PC-9 (cell line): ENCODE data around the gene TSHZ2. TPM values are rescaled to one million over a fixed set of nuclear protein-coding genes. Genes with fewer than 3 reads are reported as not detected.

Experiments
- BruUV-seq: library from RNA; stranded (reverse); fragments of 400-500 nt; replicated peaks from 2 replicates; lab custom pipeline; 2021; lab: Mats Ljungman, UMichigan
- CTCF ChIA-PET: fragments of 300-600 bp; sonication (Branson Sonifier 250); formaldehyde crosslinking; loops from one replicate; lab custom pipeline; 2022; ENCODE audit warnings: antibody characterized with exemption; lab: Charles Lee
- POLR2A ChIA-PET: fragments of 300-600 bp; sonication (Branson Sonifier 250); formaldehyde crosslinking; loops from one replicate; lab custom pipeline; 2022; ENCODE audit warnings: antibody characterized with exemption; ENCODE audit not compliant: unreplicated experiment; lab: Charles Lee
- DNase-seq, 2 experiments: peaks; one replicate each; pipeline versions ENCODE4 v3.0.0 to v3.0.0-alpha.2; 2015 to 2022; ENCODE audit warnings: mixed read lengths in 1 of 2
- H2AFZ ChIP-seq: fragments of 200-600 bp; sonication (generic); 2 replicates; pipeline ENCODE4 v1.8.1; 2017; ENCODE audit warnings: antibody characterized with exemption
- H3F3A ChIP-seq: fragments of 200-600 bp; sonication (generic); 2 replicates; pipeline ENCODE4 v1.8.1; 2017; ENCODE audit warnings: antibody characterized with exemption, mild to moderate bottlenecking, low read depth; ENCODE audit not compliant: insufficient read depth
- H3K27ac ChIP-seq: fragments of 200-600 bp; sonication (generic); 2 replicates; pipeline ENCODE4 v1.6.1; 2016; ENCODE audit warnings: mixed run types
- H3K27me3 ChIP-seq: fragments of 200-600 bp; sonication (generic); 2 replicates; pipeline ENCODE4 v1.6.1; 2016; ENCODE audit warnings: low read depth, mixed run types; ENCODE audit not compliant: insufficient read depth
- H3K36me3 ChIP-seq: fragments of 200-600 bp; sonication (generic); 2 replicates; pipeline ENCODE4 v1.6.1; 2016; ENCODE audit warnings: low read depth, mixed run types
- H3K4me1 ChIP-seq: fragments of 200-600 bp; sonication (generic); replicated peaks from 2 replicates; pipeline ENCODE4 v1.6.1; 2016; ENCODE audit warnings: mixed run types; ENCODE audit not compliant: insufficient read depth
- H3K4me2 ChIP-seq: fragments of 200-600 bp; sonication (generic); 2 replicates; pipeline ENCODE4 v1.6.1; 2017; ENCODE audit warnings: mixed run types
- H3K4me3 ChIP-seq: fragments of 200-600 bp; sonication (generic); 2 replicates; pipeline ENCODE4 v1.6.1; 2016; ENCODE audit warnings: mixed run types
- H3K79me2 ChIP-seq: fragments of 200-600 bp; sonication (generic); 2 replicates; pipeline ENCODE4 v1.6.1; 2017; ENCODE audit warnings: low read depth, mixed run types
- H3K9me2 ChIP-seq: fragments of 200-600 bp; sonication (generic); 2 replicates; pipeline ENCODE4 v1.8.1; 2017; ENCODE audit warnings: mild to moderate bottlenecking; ENCODE audit not compliant: insufficient read depth
- H3K9me3 ChIP-seq: fragments of 200-600 bp; sonication (generic); 2 replicates; pipeline ENCODE4 v1.8.1; 2016; ENCODE audit warnings: low read depth; ENCODE audit not compliant: insufficient read depth
- H4K20me1 ChIP-seq: fragments of 200-600 bp; sonication (generic); 2 replicates; pipeline ENCODE4 v1.8.1; 2017; ENCODE audit not compliant: insufficient read depth
- EZH2 ChIP-seq: fragments of 200-600 bp; sonication (generic); IDR thresholded peaks from 2 replicates; pipeline ENCODE4 v1.8.0; 2017; ENCODE audit warnings: antibody characterized with exemption, low read depth
- intact Hi-C: fragments of 100-400 bp; cut with micrococcal nuclease; formaldehyde crosslinking; loops from one replicate; pipeline ENCODE4 v1.10.0; 2022; ENCODE audit not compliant: unreplicated experiment
- total RNA-seq: library from RNA; stranded (reverse); gene quantifications from 2 replicates; pipeline ENCODE4 v1.2.3, GENCODE V29; 2021
- TF ChIP-seq, protein P1 (sequence below): fragments of 200-600 bp; sonication (generic); conservative IDR thresholded peaks from 2 replicates; pipeline ENCODE4 v1.6.1; 2017; ENCODE audit warnings: mixed run types, antibody characterized with exemption, mild to moderate bottlenecking, moderate library complexity

TSHZ2 gene
- total RNA-seq, 1 experiment from 2014 or later = not detected

DNA sequence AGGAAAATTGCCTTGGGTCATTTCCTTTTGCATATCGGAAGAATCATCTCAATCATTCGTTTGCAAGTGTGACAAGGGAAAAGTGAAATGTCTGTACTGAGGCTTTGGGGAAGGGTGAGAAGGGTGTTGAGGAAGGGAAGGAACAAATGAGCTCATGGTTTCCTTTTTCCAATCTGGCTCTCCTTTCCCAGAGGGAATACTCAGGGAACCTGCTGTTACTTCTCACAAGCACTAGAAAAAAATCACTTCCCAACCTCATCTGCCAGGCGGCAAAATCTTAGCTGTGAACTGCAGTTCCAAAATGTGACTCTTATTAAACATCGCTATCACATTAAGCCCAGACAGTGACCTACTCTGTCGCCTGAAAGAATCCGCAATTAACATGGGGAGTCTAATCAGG, 363.4 kb downstream of the TSHZ2 start:
- Histone ChIP-seq H3K9me2 (no peaks in the 10 kb centered on the region), H2AFZ (no peak overlapping the region), H3F3A (no peaks in the 10 kb centered on the region), H3K4me2 (no peak overlapping the region), H3K9me3 (no peaks in the 10 kb centered on the region), H3K27ac (no peak overlapping the region), H3K4me1 (no peaks in the 10 kb centered on the region), H3K79me2 (no peaks in the 10 kb centered on the region), H3K27me3 (peaks cover 43% of the 10 kb centered on the region), H3K36me3 (no peaks in the 10 kb centered on the region), H4K20me1 (no peaks in the 10 kb centered on the region), H3K4me3 (no peak overlapping the region)
- ChIA-PET CTCF (no interaction called here), POLR2A (no interaction called here)
- BruUV-seq = no TSS peak
- intact Hi-C loops = no loop called here
- TF ChIP-seq, protein P1, sequence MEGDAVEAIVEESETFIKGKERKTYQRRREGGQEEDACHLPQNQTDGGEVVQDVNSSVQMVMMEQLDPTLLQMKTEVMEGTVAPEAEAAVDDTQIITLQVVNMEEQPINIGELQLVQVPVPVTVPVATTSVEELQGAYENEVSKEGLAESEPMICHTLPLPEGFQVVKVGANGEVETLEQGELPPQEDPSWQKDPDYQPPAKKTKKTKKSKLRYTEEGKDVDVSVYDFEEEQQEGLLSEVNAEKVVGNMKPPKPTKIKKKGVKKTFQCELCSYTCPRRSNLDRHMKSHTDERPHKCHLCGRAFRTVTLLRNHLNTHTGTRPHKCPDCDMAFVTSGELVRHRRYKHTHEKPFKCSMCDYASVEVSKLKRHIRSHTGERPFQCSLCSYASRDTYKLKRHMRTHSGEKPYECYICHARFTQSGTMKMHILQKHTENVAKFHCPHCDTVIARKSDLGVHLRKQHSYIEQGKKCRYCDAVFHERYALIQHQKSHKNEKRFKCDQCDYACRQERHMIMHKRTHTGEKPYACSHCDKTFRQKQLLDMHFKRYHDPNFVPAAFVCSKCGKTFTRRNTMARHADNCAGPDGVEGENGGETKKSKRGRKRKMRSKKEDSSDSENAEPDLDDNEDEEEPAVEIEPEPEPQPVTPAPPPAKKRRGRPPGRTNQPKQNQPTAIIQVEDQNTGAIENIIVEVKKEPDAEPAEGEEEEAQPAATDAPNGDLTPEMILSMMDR = no peak
- TF ChIP-seq EZH2 = no peak
- DNase-seq = no peak

DNA sequence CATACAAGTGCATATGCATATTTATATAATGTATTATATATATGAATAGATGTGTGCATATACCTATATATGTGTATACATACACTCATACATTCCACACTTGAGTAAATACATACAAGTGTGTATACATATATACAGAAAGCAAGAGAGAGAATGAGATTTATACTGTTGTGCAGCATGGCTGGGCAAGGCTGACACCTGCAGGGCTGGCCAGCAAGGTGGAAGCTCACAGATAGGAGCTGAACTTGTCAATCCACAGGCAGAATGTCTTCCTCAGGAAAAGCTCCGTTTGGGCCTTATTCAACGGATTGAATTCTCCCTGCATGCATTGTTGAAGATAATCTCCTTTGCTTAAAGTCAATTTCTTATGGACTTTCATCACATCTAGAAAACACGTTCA, 364.7 kb downstream of the TSHZ2 start:
- POLR2A ChIA-PET = no interaction called here
- Histone ChIP-seq H3K36me3 (no peaks in the 10 kb centered on the region), H3F3A (no peaks in the 10 kb centered on the region), H3K9me2 (no peaks in the 10 kb centered on the region), H3K4me3 (no peak overlapping the region), H3K4me2 (no peak overlapping the region), H4K20me1 (no peaks in the 10 kb centered on the region), H3K4me1 (no peaks in the 10 kb centered on the region), H3K9me3 (no peaks in the 10 kb centered on the region), H3K27ac (no peak overlapping the region), H2AFZ (no peak overlapping the region), H3K79me2 (no peaks in the 10 kb centered on the region), H3K27me3 (peaks cover 47% of the 10 kb centered on the region)
- CTCF ChIA-PET = no interaction called here
- no peak for DNase-seq
- no TSS peak for BruUV-seq
- intact Hi-C loops = no loop called here
- no peak for TF ChIP-seq EZH2
- TF ChIP-seq, protein P1 = no peak

DNA sequence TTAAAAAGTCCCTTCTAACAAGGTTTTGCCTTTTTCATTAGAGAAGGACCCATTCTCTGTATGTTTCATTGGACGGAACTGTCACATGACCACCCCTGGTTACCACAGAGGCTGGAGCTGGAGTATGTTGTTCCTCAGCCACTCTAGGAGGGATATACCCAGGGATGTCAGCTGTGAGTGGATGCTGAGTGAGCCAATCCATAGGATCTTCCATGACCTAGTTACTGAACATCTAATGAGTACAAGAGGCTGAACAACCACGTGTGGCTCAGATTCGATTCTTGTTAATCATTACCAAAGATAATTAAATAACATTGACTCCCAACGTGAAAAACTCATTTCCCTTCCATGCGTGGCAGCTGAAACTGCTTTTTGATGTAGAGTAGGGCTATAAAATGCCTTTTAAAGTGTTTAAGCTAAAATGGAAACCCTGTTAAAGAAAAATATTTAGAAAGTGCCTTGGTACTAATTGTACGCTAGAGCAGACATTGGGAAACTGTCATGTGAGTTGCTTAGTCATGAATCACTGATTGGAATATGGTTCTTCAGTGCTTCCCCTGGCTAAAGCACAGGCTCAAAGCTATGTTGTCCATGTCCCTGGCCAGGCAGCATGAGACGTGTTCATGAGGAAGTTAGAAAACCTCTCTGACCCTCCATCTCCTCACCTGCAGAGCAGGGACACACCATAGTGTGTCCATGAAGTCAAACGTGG, 365.4 kb downstream of the TSHZ2 start:
- intact Hi-C loops = no loop called here
- H3K4me3 ChIP-seq = no peak overlapping the region
- H3K4me2 ChIP-seq = no peak overlapping the region
- ChIA-PET CTCF (no interaction called here), POLR2A (no interaction called here)
- H2AFZ ChIP-seq = no peak overlapping the region
- H3K9me2 ChIP-seq = no peaks in the 10 kb centered on the region
- BruUV-seq = no TSS peak
- no peaks in the 10 kb centered on the region for H3K4me1 ChIP-seq
- H4K20me1 ChIP-seq = no peaks in the 10 kb centered on the region
- H3K79me2 ChIP-seq = no peaks in the 10 kb centered on the region
- H3F3A ChIP-seq = no peaks in the 10 kb centered on the region
- DNase-seq = no peak
- H3K9me3 ChIP-seq = no peaks in the 10 kb centered on the region
- H3K27ac ChIP-seq = no peak overlapping the region
- TF ChIP-seq, protein P1 = no peak
- TF ChIP-seq EZH2 = no peak
- H3K27me3 ChIP-seq = peaks cover 48% of the 10 kb centered on the region
- H3K36me3 ChIP-seq = no peaks in the 10 kb centered on the region
